GM12878 (cell line): Measurements from ENCODE around the gene NFIL3.

Experiments used
- BHLHE40 ChIP-seq, 2 experiments: fragments of 450-650 bp in 1 of 2; IDR thresholded peaks; 2 replicates each; pipeline ENCODE4 v1.6.1; 2011 to 2017; ENCODE audit warnings: low read depth in 2 of 2, borderline replicate concordance in 1 of 2, improper control_type of control experiment in 1 of 2, low read length in 1 of 2, mild to moderate bottlenecking in 1 of 2
- CTCF ChIP-seq, 3 experiments: IDR thresholded peaks in 2 of 3; conservative IDR thresholded peaks in 1 of 3; 2 replicates each; pipeline ENCODE4 v1.5.1; 2011; ENCODE audit warnings: low read depth in 3 of 3, low read length in 3 of 3, mild to moderate bottlenecking in 3 of 3, control low read depth in 2 of 3, moderate library complexity in 2 of 3, inconsistent platforms in 1 of 3, mixed read lengths in 1 of 3; ENCODE audit not compliant: control insufficient read depth in 2 of 3, insufficient read depth in 1 of 3; ENCODE audit errors: extremely low read depth in 1 of 3
- EP300 ChIP-seq, 2 experiments: fragments of 150-350 bp in 1 of 2; IDR thresholded peaks; 2 replicates each; pipeline ENCODE4 v1.6.1; 2011 to 2012; ENCODE audit warnings: low read depth in 2 of 2, low read length in 2 of 2, borderline replicate concordance in 1 of 2, improper control_type of control experiment in 1 of 2, inconsistent platforms in 1 of 2; ENCODE audit not compliant: control insufficient read depth in 1 of 2
- FOXK2 ChIP-seq: fragments of 450-650 bp; IDR thresholded peaks from 2 replicates; pipeline ENCODE4 v1.6.1; 2017; ENCODE audit warnings: mild to moderate bottlenecking, moderate library complexity
- GABPA ChIP-seq: IDR thresholded peaks from 2 replicates; pipeline ENCODE4 v1.6.1; 2014; ENCODE audit warnings: antibody characterized with exemption, low read depth, mild to moderate bottlenecking, inconsistent platforms
- KAT2A ChIP-seq: conservative IDR thresholded peaks from 2 replicates; pipeline ENCODE4 v1.6.1; 2011; ENCODE audit warnings: low read depth, low read length; ENCODE audit not compliant: control insufficient read depth
- MYC ChIP-seq: IDR thresholded peaks from 2 replicates; pipeline ENCODE4 v1.6.1; 2011; ENCODE audit warnings: mild to moderate bottlenecking, low read length, moderate library complexity, inconsistent platforms; ENCODE audit not compliant: insufficient read depth, insufficient replicate concordance, insufficient read length, severe bottlenecking
- POLR2A ChIP-seq: IDR thresholded peaks from 2 replicates; pipeline ENCODE4 v1.6.1; 2011; ENCODE audit warnings: low read depth, mild to moderate bottlenecking, low read length
- USF1 ChIP-seq: IDR thresholded peaks from 2 replicates; pipeline ENCODE4 v1.6.1; 2011; ENCODE audit warnings: borderline replicate concordance, low read depth, mild to moderate bottlenecking, moderate library complexity, mixed read lengths, low read length; ENCODE audit not compliant: insufficient read depth; ENCODE audit errors: extremely low read length
- ZBTB40 ChIP-seq: fragments of 450-650 bp; IDR thresholded peaks from 2 replicates; pipeline ENCODE4 v1.6.1; 2016; ENCODE audit warnings: mild to moderate bottlenecking, moderate library complexity, borderline replicate concordance
- ZNF24 ChIP-seq: fragments of 450-650 bp; IDR thresholded peaks from 2 replicates; pipeline ENCODE4 v1.6.1; 2017; ENCODE audit warnings: antibody characterized with exemption, mild to moderate bottlenecking

GRCh38 chr9:91364702-91365101 is 58.9 kb downstream of the NFIL3 start:
- no peak for TF ChIP-seq GABPA
- TF ChIP-seq CTCF (IDR thresholded peaks at IDR 0.05 in 2 of 3, conservative IDR thresholded peaks at IDR 0.05 in 1 of 3; ENCODE audit: control insufficient read depth in 2 of 3, extremely low read depth in 1 of 3, insufficient read depth in 1 of 3, low read depth in 3 of 3, low read length in 3 of 3): no peak
- TF ChIP-seq ZNF24: no peak
- TF ChIP-seq USF1: no peak
- TF ChIP-seq POLR2A: no peak
- TF ChIP-seq KAT2A: no peak
- no peak for TF ChIP-seq EP300 (IDR thresholded peaks at IDR 0.05; ENCODE audit: borderline replicate concordance in 1 of 2, control insufficient read depth in 1 of 2, low read depth in 2 of 2, low read length in 2 of 2)
- no peak for TF ChIP-seq MYC
- no peak for TF ChIP-seq BHLHE40 (IDR thresholded peaks at IDR 0.05; ENCODE audit: borderline replicate concordance in 1 of 2, low read depth in 2 of 2, low read length in 1 of 2)
- no peak for TF ChIP-seq ZBTB40
- no peak for TF ChIP-seq FOXK2
